Central memory CD8-positive, alpha-beta T cell (primary cell): ENCODE measurements around the gene PRKAR1A.

Source experiments
- ATAC-seq: fragments of 150-1000 bp; cut with Tn5 transposase; replicated peaks from 2 replicates; pipeline ENCODE4 v1.10.0; 2022; ENCODE audit warnings: mild to moderate bottlenecking, moderate FRiP score, moderate number of reproducible peaks; ENCODE audit not compliant: poor library complexity, severe bottlenecking; ENCODE audit errors: extremely low read depth
- DNase-seq, 2 donors: peaks; one replicate each; pipeline ENCODE4 v3.0.0; 2021; ENCODE audit warnings: low spot score in 2 of 2
- H3K27ac Mint-ChIP-seq: one replicate; pipeline ENCODE4 v1.8.0; 2022; ENCODE audit warnings: low read depth, mild to moderate bottlenecking, moderate library complexity, mixed read lengths
- H3K27me3 Mint-ChIP-seq: one replicate; pipeline ENCODE4 v1.8.0; 2022; ENCODE audit warnings: mixed read lengths
- H3K36me3 Mint-ChIP-seq: one replicate; pipeline ENCODE4 v1.8.0; 2022; ENCODE audit warnings: mild to moderate bottlenecking, moderate library complexity, mixed read lengths; ENCODE audit not compliant: insufficient read depth
- H3K4me1 Mint-ChIP-seq: one replicate; pipeline ENCODE4 v1.8.0; 2022; ENCODE audit warnings: mixed read lengths
- H3K4me3 Mint-ChIP-seq: one replicate; pipeline ENCODE4 v1.8.0; 2022; ENCODE audit warnings: mild to moderate bottlenecking, moderate library complexity, mixed read lengths
- H3K9me3 Mint-ChIP-seq: one replicate; pipeline ENCODE4 v1.8.0; 2022; ENCODE audit warnings: mixed read lengths

PRKAR1A gene

DNA sequence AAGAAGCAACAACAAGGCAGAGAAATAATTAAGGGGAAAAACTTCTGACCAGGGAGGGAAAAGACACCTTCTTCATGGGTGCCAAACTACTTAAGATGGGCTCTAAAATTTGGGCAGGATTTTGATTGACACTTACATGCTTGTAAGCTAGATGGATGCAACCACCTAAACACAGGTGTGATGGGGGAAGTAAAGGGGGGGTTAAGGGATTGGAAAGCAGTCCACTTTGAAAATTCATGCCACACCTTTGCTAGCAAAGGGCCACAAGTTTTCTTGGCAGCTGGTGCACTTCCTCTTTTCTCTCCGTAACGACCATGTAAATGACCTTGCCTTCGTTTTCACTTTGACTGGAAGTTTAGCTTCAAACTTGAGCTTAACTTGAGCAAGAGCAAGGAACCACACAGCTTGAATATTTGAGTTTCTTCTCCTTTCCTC is 14.3 kb upstream of the PRKAR1A start:
- Mint-ChIP-seq H3K36me3 (no peaks in the 10 kb centered on the region), H3K4me1 (peaks cover 23% of the 10 kb centered on the region), H3K27me3 (peaks cover 17% of the 10 kb centered on the region), H3K9me3 (no peaks in the 10 kb centered on the region), H3K27ac (peak overlapping the region; percentile 33), H3K4me3 (no peak overlapping the region)
- DNase-seq (no peak), ATAC-seq (peak; percentile 40)

DNA sequence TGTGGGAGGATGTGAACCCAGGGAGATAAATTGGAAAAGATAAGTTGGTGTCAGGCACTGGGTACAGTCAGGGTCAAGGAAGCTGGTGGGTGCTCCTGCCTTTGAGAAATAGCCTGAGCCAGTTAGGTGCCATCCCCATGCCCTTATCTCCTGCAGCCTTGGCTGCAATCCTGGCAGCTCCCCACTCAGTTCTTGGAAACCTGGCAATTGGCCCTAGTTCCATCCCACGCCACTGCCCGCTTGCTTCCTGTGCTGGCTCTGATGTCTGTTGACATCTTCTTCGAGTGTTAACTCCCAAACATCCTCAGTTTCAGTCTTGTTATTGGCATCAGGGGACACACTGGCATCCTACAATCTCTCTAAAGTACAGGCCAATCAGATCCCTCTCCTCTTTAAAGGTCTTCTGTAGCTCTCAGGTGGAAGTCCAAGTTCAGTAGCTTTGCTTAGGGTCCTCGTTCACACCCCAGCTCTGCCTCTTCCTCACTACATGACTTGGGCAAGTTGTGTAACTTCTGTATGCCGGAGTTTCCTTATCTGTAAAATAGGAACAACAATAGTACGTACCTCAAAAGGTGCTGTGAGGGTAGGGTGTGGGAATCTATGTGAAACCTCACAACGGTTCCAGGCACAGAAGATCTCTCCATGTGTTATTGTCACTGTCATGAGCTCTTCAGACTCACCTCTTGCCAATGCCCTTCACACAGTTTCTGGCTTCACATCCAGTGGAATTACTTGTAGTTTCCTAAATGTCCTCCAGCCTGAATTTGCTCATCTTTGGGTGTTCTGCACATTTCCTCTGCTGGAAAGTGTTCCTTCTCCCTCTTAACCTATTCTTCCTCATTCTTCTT is 13.5 kb upstream of the PRKAR1A start:
- Mint-ChIP-seq H3K27me3 (peaks cover 17% of the 10 kb centered on the region), H3K36me3 (no peaks in the 10 kb centered on the region), H3K27ac (peak overlapping the region; percentile 33), H3K4me1 (peaks cover 23% of the 10 kb centered on the region), H3K4me3 (no peak overlapping the region), H3K9me3 (no peaks in the 10 kb centered on the region)
- ATAC-seq, result no peak
- no peak for DNase-seq

GRCh38 chr17:68499587-68499986 is 12.6 kb upstream of the PRKAR1A start:
- Mint-ChIP-seq H3K27ac (no peak overlapping the region), H3K4me3 (no peak overlapping the region), H3K4me1 (peaks cover 23% of the 10 kb centered on the region), H3K9me3 (no peaks in the 10 kb centered on the region), H3K36me3 (no peaks in the 10 kb centered on the region), H3K27me3 (peaks cover 17% of the 10 kb centered on the region)
- DNase-seq, result no peak
- ATAC-seq, result no peak

- Mint-ChIP-seq H3K27ac (no peak overlapping the region), H3K27me3 (peaks cover 17% of the 10 kb centered on the region), H3K9me3 (no peaks in the 10 kb centered on the region), H3K4me1 (peaks cover 23% of the 10 kb centered on the region), H3K36me3 (no peaks in the 10 kb centered on the region), H3K4me3 (no peak overlapping the region)
- ATAC-seq (no peak), DNase-seq (no peak)
Observed at GRCh38 chr17:68501074-68501473, 11.2 kb upstream of the PRKAR1A start.

DNA sequence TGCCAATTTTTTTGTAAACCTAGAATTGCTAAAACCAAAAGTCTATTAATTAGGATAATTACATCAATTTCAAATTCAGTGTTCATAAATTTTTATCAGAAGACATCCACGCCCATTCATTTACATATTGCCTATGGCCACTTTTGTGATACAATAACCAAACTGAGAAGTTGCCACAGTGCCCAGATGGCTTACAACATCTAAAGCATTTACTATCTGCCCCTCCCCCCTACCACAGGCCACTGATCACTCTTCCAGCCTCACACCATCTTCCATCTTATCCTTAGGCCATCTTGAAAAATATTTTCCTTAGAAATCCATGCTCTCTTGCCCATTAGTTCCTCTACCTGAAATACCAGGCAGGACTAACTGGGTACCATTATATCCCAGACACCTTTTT is 6.3 kb upstream of the PRKAR1A start:
- Mint-ChIP-seq H3K9me3 (no peaks in the 10 kb centered on the region), H3K4me3 (no peak overlapping the region), H3K27ac (no peak overlapping the region), H3K36me3 (peaks cover 4% of the 10 kb centered on the region), H3K27me3 (peaks cover 14% of the 10 kb centered on the region), H3K4me1 (peaks cover 21% of the 10 kb centered on the region)
- DNase-seq, result no peak
- no peak for ATAC-seq

- H3K27ac Mint-ChIP-seq, result no peak overlapping the region
- H3K9me3 Mint-ChIP-seq, result no peaks in the 10 kb centered on the region
- H3K4me3 Mint-ChIP-seq, result no peak overlapping the region
Observed at GRCh38 chr17:68507576-68507975, 4.7 kb upstream of the PRKAR1A start.

GRCh38 chr17:68509141-68510057 is 2.8 kb upstream of the PRKAR1A start:
- peaks cover 29% of the 10 kb centered on the region for H3K36me3 Mint-ChIP-seq
- peaks cover 39% of the 10 kb centered on the region for H3K4me1 Mint-ChIP-seq
- H3K27ac Mint-ChIP-seq, result peak overlapping the region; percentile 91
- H3K9me3 Mint-ChIP-seq, result no peaks in the 10 kb centered on the region
- no peak for DNase-seq
- H3K4me3 Mint-ChIP-seq, result peak overlapping the region; percentile 94
- no peaks in the 10 kb centered on the region for H3K27me3 Mint-ChIP-seq
- no peak for ATAC-seq

More at GRCh38 chr17:68507576-68507975, 4.7 kb upstream of the PRKAR1A start:
- H3K36me3 Mint-ChIP-seq, result peaks cover 14% of the 10 kb centered on the region
- no peak for DNase-seq
- peaks cover 22% of the 10 kb centered on the region for H3K4me1 Mint-ChIP-seq
- ATAC-seq, result no peak
- H3K27me3 Mint-ChIP-seq, result no peaks in the 10 kb centered on the region

GRCh38 chr17:68511254-68511670 is 968 bp upstream of the PRKAR1A start:
- H3K4me3 Mint-ChIP-seq, result peak overlapping the region; percentile 94
- no peaks in the 10 kb centered on the region for H3K9me3 Mint-ChIP-seq
- no peaks in the 10 kb centered on the region for H3K27me3 Mint-ChIP-seq
- ATAC-seq (no peak), DNase-seq (no peak)
- H3K4me1 Mint-ChIP-seq, result peaks cover 54% of the 10 kb centered on the region
- peak overlapping the region; percentile 100 for H3K27ac Mint-ChIP-seq
- peaks cover 45% of the 10 kb centered on the region for H3K36me3 Mint-ChIP-seq

DNA sequence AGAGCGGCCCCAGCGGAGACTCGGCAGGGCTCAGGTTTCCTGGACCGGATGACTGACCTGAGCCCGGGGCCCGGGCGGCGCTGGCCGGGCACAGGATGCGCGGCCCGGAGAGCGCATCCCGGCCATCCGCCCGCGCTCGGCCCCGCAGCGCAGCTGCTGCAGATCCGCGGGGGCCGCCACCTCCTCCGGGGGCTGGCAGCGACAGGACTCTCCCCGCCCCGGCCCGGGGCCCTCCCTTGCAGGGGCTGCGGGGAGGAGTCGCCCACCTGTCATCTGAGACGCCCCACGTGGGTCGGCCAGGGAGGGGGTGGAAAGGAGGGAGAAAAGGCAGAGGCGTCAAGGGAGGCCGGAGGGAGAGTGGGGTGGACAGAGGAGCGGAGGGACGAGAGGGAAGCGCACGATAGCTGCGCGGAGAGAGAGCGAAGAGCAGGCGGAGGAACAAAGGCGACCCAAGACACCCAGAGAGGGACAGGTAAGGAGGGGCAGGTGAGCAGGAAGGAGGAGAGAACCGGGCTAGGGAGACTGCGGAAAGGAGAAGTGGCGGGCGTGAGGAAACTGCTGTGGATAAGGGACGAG is 471 bp upstream of the PRKAR1A start:
- no peaks in the 10 kb centered on the region for H3K9me3 Mint-ChIP-seq
- H3K4me3 Mint-ChIP-seq, result peak overlapping the region; percentile 94
- H3K4me1 Mint-ChIP-seq, result peaks cover 58% of the 10 kb centered on the region
- DNase-seq (peak; percentile 57 to 68), ATAC-seq (peak; percentile 49)
- peak overlapping the region; percentile 100 for H3K27ac Mint-ChIP-seq
- H3K36me3 Mint-ChIP-seq, result peaks cover 47% of the 10 kb centered on the region
- no peaks in the 10 kb centered on the region for H3K27me3 Mint-ChIP-seq

- no peaks in the 10 kb centered on the region for H3K27me3 Mint-ChIP-seq
- no peak for ATAC-seq
- no peaks in the 10 kb centered on the region for H3K9me3 Mint-ChIP-seq
- peak in 1 of 2 donors; percentile 23 for DNase-seq
- peaks cover 57% of the 10 kb centered on the region for H3K36me3 Mint-ChIP-seq
- H3K27ac Mint-ChIP-seq, result peak overlapping the region; percentile 100
- peaks cover 63% of the 10 kb centered on the region for H3K4me1 Mint-ChIP-seq
- peak overlapping the region; percentile 94 for H3K4me3 Mint-ChIP-seq
Observed at GRCh38 chr17:68512960-68513474, 787 bp downstream of the PRKAR1A start.

DNA sequence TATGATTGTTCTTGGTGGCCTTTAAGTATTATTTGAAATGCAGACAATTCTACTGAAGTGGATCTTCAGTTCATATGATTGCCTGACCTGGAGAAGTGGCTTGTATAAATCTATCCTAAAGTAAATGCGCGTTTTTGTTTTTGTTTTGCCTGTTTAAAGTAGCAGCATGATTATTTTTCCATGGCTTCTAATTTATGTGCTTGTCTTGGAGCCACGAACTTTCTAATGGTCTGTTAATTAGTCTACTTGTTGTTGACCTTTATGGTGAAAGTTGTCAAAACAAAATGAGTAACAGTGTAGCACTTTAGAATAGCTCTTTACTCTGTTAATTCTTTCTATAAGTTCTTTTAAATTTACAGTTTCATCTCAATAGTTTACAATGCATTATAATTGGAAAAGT is 1.7 kb downstream of the PRKAR1A start:
- DNase-seq (no peak), ATAC-seq (no peak)
- peaks cover 65% of the 10 kb centered on the region for H3K36me3 Mint-ChIP-seq
- peak overlapping the region; percentile 94 for H3K4me3 Mint-ChIP-seq
- no peaks in the 10 kb centered on the region for H3K9me3 Mint-ChIP-seq
- H3K4me1 Mint-ChIP-seq, result peaks cover 68% of the 10 kb centered on the region
- H3K27ac Mint-ChIP-seq, result peak overlapping the region; percentile 100
- H3K27me3 Mint-ChIP-seq, result no peaks in the 10 kb centered on the region
